Ovary (tissue), 3 donors: ENCODE data around the gene C16orf92.

Experiments
- CTCF ChIP-seq, 3 donors: fragments of 450-650 bp in 2 of 3; fragments of 200-600 bp in 1 of 3; IDR thresholded peaks; one replicate each; pipeline versions ENCODE4 v1.5.1 to v1.8.0; 2016 to 2022; ENCODE audit warnings: antibody characterized with exemption in 3 of 3, mild to moderate bottlenecking in 1 of 3
- EP300 ChIP-seq: sonication (generic); formaldehyde crosslinking; IDR thresholded peaks from one replicate; pipeline ENCODE4 v1.6.1; 2017; ENCODE audit warnings: antibody characterized with exemption
- donor health status: DM: no; HTN: no; CAD: no.

GRCh38 chr16:30000735-30001631, 22.0 kb upstream of the C16orf92 start:
- TF ChIP-seq CTCF (IDR thresholded peaks at IDR 0.05), result no peak
- TF ChIP-seq EP300, result no peak
